HepG2 (cell line): ENCODE data around the gene SEMA3B. TPM values are rescaled to one million over a fixed set of nuclear protein-coding genes. Genes with fewer than 3 reads are reported as not detected.

Source experiments
- ARHGAP35 ChIP-seq: sonication (generic); formaldehyde crosslinking; IDR thresholded peaks from 2 replicates; pipeline ENCODE4 v1.9.0; 2022; ENCODE audit warnings: mild to moderate bottlenecking, inconsistent platforms, moderate library complexity, missing genetic modification reagents, borderline replicate concordance
- CREM ChIP-seq, 2 experiments: sonication (generic) in 1 of 2; formaldehyde crosslinking in 1 of 2; IDR thresholded peaks; 2 replicates each; pipeline versions ENCODE4 v1.4.0 to v1.6.1; 2016 to 2020; ENCODE audit warnings: antibody characterized with exemption in 1 of 2, mild to moderate bottlenecking in 1 of 2, missing genetic modification reagents in 1 of 2
- GZF1 ChIP-seq: sonication (generic); formaldehyde crosslinking; IDR thresholded peaks from 2 replicates; pipeline ENCODE4 v1.5.1; 2020; ENCODE audit warnings: mild to moderate bottlenecking, missing genetic modification reagents
- IRX3 ChIP-seq: sonication (generic); formaldehyde crosslinking; IDR thresholded peaks from 2 replicates; pipeline ENCODE4 v1.8.1; 2023; ENCODE audit warnings: mild to moderate bottlenecking, low read depth, missing genetic modification reagents, borderline replicate concordance
- KLF13 ChIP-seq: sonication (generic); formaldehyde crosslinking; IDR thresholded peaks from 2 replicates; pipeline ENCODE4 v1.4.0; 2020; ENCODE audit warnings: mild to moderate bottlenecking, missing genetic modification reagents
- MTERF4 ChIP-seq: sonication (generic); formaldehyde crosslinking; IDR thresholded peaks from 2 replicates; pipeline ENCODE4 v1.8.0; 2023; ENCODE audit warnings: mild to moderate bottlenecking, missing genetic modification reagents
- NCOR1 ChIP-seq: fragments of 200-600 bp; sonication (generic); IDR thresholded peaks from 2 replicates; pipeline ENCODE4 v1.7.0; 2017; ENCODE audit warnings: antibody characterized with exemption, low read length, borderline replicate concordance
- POGZ ChIP-seq: sonication (generic); formaldehyde crosslinking; IDR thresholded peaks from 2 replicates; pipeline ENCODE4 v1.4.0; 2020; ENCODE audit warnings: mild to moderate bottlenecking, missing genetic modification reagents
- RBM39 ChIP-seq: fragments of 200-400 bp; formaldehyde crosslinking; IDR thresholded peaks from one replicate; pipeline ENCODE4 v1.6.1; 2018; ENCODE audit warnings: antibody characterized with exemption, mild to moderate bottlenecking, low read depth, low read length; ENCODE audit not compliant: poor library complexity, severe bottlenecking
- SRSF9 ChIP-seq: fragments of 200-400 bp; formaldehyde crosslinking; IDR thresholded peaks from 2 replicates; pipeline ENCODE4 v1.6.1; 2018; ENCODE audit warnings: borderline replicate concordance, mild to moderate bottlenecking, low read depth, low read length; ENCODE audit not compliant: insufficient read depth, poor library complexity, severe bottlenecking
- TBL1XR1 ChIP-seq: fragments of 150-350 bp; IDR thresholded peaks from 2 replicates; pipeline ENCODE4 v1.6.1; 2014; ENCODE audit warnings: borderline replicate concordance, low read length; ENCODE audit not compliant: partially characterized antibody
- XRCC5 ChIP-seq: fragments of 200-400 bp; formaldehyde crosslinking; optimal IDR thresholded peaks from 2 replicates; pipeline ENCODE3; 2017; ENCODE audit warnings: mild to moderate bottlenecking, low read length
- ZNF224 ChIP-seq: sonication (generic); formaldehyde crosslinking; IDR thresholded peaks from 2 replicates; pipeline ENCODE4 v1.5.0; 2020; ENCODE audit warnings: mild to moderate bottlenecking, missing genetic modification reagents
- ZNF598 ChIP-seq: sonication (generic); formaldehyde crosslinking; IDR thresholded peaks from 2 replicates; pipeline ENCODE4 v1.5.1; 2020; ENCODE audit warnings: mild to moderate bottlenecking, missing genetic modification reagents, borderline replicate concordance
- ZNF607 ChIP-seq: sonication (generic); formaldehyde crosslinking; IDR thresholded peaks from 2 replicates; pipeline ENCODE4 v1.5.1; 2020; ENCODE audit warnings: missing genetic modification reagents, mild to moderate bottlenecking, borderline replicate concordance
- ZNF7 ChIP-seq: IDR thresholded peaks from 2 replicates; pipeline ENCODE4 v1.6.1; 2016; ENCODE audit warnings: missing biosample characterization, missing genetic modification reagents
- polyA plus RNA-seq, 8 experiments: library from polyadenylated mRNA; depleted of rRNA in 3 of 8; stranded (reverse) in 7 of 8; unstranded in 1 of 8; fragments of >200 nt; fragmentation: Illumina TruSeq in 4 of 8; extraction: Trizol in 4 of 8; gene quantifications; 2 replicates each; pipeline versions ENCODE4 v1.2.1 to v1.2.3, GENCODE V29; 2011 to 2016; ENCODE audit warnings: low read depth in 4 of 8, missing spikeins in 1 of 8, mixed read lengths in 1 of 8; ENCODE audit not compliant: insufficient read depth in 1 of 8
- total RNA-seq, 5 experiments: library from RNA; depleted of rRNA; stranded (reverse); fragments of >200 nt; fragmentation: Illumina TruSeq; extraction: Trizol; gene quantifications; 2 replicates each; pipeline ENCODE4 v1.2.3, GENCODE V29; 2016; ENCODE audit warnings: low read depth in 1 of 5
- TF ChIP-seq, protein P1 (sequence below): sonication (generic); formaldehyde crosslinking; IDR thresholded peaks from 2 replicates; pipeline ENCODE4 v1.4.0; 2020; ENCODE audit warnings: mild to moderate bottlenecking, missing genetic modification reagents
- TF ChIP-seq, protein P2 (sequence below): sonication (generic); formaldehyde crosslinking; IDR thresholded peaks from 2 replicates; pipeline ENCODE4 v1.4.0; 2020; ENCODE audit warnings: missing genetic modification reagents

SEMA3B gene
- total and polyA plus RNA-seq, 2 of the 13 experiments (the other 11 are each of a cell fraction or from before 2014, with no cell fraction given), result 93.2 to 158 TPM

GRCh38 chr3:50299638-50299928 lies 30.6 kb downstream of the SEMA3B start (continued):
- TF ChIP-seq, protein P1, sequence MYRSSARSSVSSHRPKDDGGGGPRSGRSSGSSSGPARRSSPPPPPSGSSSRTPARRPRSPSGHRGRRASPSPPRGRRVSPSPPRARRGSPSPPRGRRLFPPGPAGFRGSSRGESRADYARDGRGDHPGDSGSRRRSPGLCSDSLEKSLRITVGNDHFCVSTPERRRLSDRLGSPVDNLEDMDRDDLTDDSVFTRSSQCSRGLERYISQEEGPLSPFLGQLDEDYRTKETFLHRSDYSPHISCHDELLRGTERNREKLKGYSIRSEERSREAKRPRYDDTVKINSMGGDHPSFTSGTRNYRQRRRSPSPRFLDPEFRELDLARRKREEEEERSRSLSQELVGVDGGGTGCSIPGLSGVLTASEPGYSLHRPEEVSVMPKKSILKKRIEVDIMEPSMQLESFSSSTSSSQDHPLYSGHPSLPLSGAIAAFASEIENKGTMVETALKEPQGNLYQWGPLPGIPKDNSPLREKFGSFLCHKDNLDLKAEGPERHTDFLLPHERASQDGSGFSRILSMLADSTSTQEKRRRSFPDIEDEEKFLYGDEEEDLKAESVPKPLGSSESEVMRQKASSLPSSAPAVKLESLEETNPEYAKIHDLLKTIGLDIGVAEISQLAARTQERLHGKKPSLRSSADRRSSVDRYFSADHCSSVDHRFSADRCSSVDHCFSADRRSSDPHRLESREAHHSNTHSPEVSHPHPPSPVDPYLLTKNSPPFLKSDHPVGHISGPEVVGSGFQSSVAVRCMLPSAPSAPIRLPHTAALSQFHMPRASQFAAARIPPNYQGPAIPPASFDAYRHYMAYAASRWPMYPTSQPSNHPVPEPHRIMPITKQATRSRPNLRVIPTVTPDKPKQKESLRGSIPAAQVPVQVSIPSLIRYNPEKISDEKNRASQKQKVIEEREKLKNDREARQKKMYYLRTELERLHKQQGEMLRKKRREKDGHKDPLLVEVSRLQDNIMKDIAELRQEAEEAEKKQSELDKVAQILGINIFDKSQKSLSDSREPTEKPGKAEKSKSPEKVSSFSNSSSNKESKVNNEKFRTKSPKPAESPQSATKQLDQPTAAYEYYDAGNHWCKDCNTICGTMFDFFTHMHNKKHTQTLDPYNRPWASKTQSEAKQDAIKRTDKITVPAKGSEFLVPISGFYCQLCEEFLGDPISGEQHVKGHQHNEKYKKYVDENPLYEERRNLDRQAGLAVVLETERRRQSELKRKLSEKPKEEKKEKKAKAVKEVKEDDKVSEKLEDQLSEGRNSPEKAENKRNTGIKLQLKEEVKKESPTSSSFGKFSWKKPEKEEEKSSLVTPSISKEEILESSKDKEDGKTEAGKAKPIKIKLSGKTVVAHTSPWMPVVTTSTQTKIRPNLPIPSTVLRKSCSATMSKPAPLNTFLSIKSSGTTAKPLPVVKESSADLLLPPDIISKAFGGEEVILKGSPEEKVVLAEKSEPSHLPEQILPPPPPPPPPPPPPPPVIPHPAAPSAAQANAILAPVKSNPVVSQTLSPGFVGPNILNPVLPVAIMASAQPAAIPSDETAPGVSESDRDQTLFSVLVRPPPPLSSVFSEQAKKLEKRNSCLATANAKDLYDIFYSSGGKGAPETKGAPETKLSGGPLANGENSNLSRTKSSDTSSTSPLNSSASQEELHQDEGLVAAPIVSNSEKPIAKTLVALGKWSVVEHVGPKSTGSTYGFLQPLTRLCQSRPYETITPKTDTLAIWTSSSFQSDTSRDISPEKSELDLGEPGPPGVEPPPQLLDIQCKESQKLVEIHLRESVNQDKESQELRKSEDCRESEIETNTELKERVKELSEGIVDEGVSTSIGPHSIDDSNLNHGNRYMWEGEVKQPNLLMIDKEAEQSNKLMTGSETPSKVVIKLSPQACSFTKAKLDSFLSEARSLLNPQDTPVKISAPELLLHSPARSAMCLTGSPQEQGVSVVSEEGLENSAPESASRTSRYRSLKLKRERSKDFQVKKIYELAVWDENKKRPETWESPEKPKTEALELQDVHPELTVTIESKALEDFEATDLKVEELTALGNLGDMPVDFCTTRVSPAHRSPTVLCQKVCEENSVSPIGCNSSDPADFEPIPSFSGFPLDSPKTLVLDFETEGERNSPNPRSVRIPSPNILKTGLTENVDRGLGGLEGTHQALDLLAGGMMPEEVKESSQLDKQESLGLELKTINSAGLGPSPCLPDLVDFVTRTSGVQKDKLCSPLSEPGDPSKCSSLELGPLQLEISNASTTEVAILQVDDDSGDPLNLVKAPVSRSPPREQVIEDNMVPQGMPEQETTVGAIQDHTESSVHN, result no peak
- TF ChIP-seq ZNF7 (no peak), ZNF598 (CRISPR knock-in tag) (no peak), POGZ (CRISPR knock-in tag) (peak; percentile 5; the same call in 1 of the 2 replicates), CREM (IDR thresholded peaks at IDR 0.05) (peak; percentile 78), CREM (CRISPR knock-in tag; IDR thresholded peaks at IDR 0.05) (no peak), MTERF4 (CRISPR knock-in tag) (0 out of 2 replicates have a peak, but pooled peaks have one; percentile 78), ZNF224 (CRISPR knock-in tag) (no peak), ARHGAP35 (CRISPR knock-in tag) (no peak), GZF1 (CRISPR knock-in tag) (no peak), XRCC5 (peak; percentile 33), RBM39 (no peak), TBL1XR1 (no peak), SRSF9 (no peak), KLF13 (CRISPR knock-in tag) (no peak), IRX3 (CRISPR knock-in tag) (no peak), ZNF607 (CRISPR knock-in tag) (no peak), NCOR1 (0 out of 2 replicates have a peak, but pooled peaks have one; percentile 13)
- TF ChIP-seq, protein P2, sequence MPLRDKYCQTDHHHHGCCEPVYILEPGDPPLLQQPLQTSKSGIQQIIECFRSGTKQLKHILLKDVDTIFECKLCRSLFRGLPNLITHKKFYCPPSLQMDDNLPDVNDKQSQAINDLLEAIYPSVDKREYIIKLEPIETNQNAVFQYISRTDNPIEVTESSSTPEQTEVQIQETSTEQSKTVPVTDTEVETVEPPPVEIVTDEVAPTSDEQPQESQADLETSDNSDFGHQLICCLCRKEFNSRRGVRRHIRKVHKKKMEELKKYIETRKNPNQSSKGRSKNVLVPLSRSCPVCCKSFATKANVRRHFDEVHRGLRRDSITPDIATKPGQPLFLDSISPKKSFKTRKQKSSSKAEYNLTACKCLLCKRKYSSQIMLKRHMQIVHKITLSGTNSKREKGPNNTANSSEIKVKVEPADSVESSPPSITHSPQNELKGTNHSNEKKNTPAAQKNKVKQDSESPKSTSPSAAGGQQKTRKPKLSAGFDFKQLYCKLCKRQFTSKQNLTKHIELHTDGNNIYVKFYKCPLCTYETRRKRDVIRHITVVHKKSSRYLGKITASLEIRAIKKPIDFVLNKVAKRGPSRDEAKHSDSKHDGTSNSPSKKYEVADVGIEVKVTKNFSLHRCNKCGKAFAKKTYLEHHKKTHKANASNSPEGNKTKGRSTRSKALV, result no peak
